Thyroid gland (tissue), 4 donors: ENCODE measurements around the gene PLEKHA1.

Experiments
- CTCF ChIP-seq, 6 experiments: fragments of 200-600 bp in 3 of 6; fragments of 450-650 bp in 3 of 6; sonication (generic) in 3 of 6; IDR thresholded peaks; one replicate each; pipeline ENCODE4 v1.5.1; 2016 to 2019; ENCODE audit warnings: antibody characterized with exemption in 6 of 6, mild to moderate bottlenecking in 2 of 6, inconsistent platforms in 1 of 6, moderate library complexity in 1 of 6
- POLR2A ChIP-seq, 2 donors: fragments of 450-650 bp; IDR thresholded peaks; one replicate each; pipeline ENCODE4 v1.6.1; 2017; ENCODE audit warnings: antibody characterized with exemption in 2 of 2, mild to moderate bottlenecking in 2 of 2, moderate library complexity in 1 of 2

- TF ChIP-seq CTCF (IDR thresholded peaks at IDR 0.05) (no peak), POLR2A (IDR thresholded peaks at IDR 0.05) (no peak)
Measured at GRCh38 chr10:122338609-122339441, 35.7 kb upstream of the PLEKHA1 start.
